Neural crest cell (in vitro differentiated cells): Measurements from ENCODE around the gene MMP25. TPM values are rescaled to one million over a fixed set of nuclear protein-coding genes. Genes with fewer than 3 reads are reported as not detected.

Experiments
- DNase-seq: peaks from one replicate; pipeline ENCODE4 v3.0.0; 2021; ENCODE audit warnings: low read depth, mixed read lengths, low spot score
- H3K27ac Mint-ChIP-seq: one replicate; pipeline ENCODE4 v1.8.0; 2021; ENCODE audit warnings: mild to moderate bottlenecking, mixed read lengths; ENCODE audit not compliant: unreplicated experiment
- H3K27me3 Mint-ChIP-seq: 2 replicates; pipeline ENCODE4 v1.8.0; 2021; ENCODE audit warnings: low read depth, mild to moderate bottlenecking, mixed read lengths
- H3K36me3 Mint-ChIP-seq: 2 replicates; pipeline ENCODE4 v1.8.0; 2021; ENCODE audit warnings: low read depth, mild to moderate bottlenecking, mixed read lengths
- H3K4me1 Mint-ChIP-seq: 2 replicates; pipeline ENCODE4 v1.8.0; 2021; ENCODE audit warnings: mixed read lengths
- H3K4me3 Mint-ChIP-seq: one replicate; pipeline ENCODE4 v1.8.0; 2021; ENCODE audit warnings: mild to moderate bottlenecking, mixed read lengths
- H3K9me3 Mint-ChIP-seq: 2 replicates; pipeline ENCODE4 v1.8.0; 2021; ENCODE audit warnings: mixed read lengths
- CTCF ChIP-seq: fragments of 200-600 bp; sonication (generic); conservative IDR thresholded peaks from 2 replicates; pipeline ENCODE4 v1.5.0; 2021; ENCODE audit warnings: antibody characterized with exemption, mild to moderate bottlenecking
- total RNA-seq: library from RNA; stranded (reverse); gene quantifications from 2 replicates; pipeline ENCODE4 v1.2.1, GENCODE V29; 2021

MMP25 gene
- total RNA-seq, 1 donor from 2014 or later, result 0.96 TPM

- DNase-seq, result no peak
Measured at GRCh38 chr16:3022684-3023414, 23.5 kb upstream of the MMP25 start.

GRCh38 chr16:3023415-3023668, 23.0 kb upstream of the MMP25 start:
- Mint-ChIP-seq H3K36me3 (peaks cover 2% of the 10 kb centered on the region), H3K27me3 (peaks cover 30% of the 10 kb centered on the region), H3K27ac (peak overlapping the region; percentile 86), H3K9me3 (no peaks in the 10 kb centered on the region), H3K4me3 (peak overlapping the region; percentile 96), H3K4me1 (peaks cover 41% of the 10 kb centered on the region)
- DNase-seq, result no peak
- TF ChIP-seq CTCF, result no peak

More at GRCh38 chr16:3022684-3023414, 23.5 kb upstream of the MMP25 start:
- Mint-ChIP-seq H3K27me3 (peaks cover 35% of the 10 kb centered on the region), H3K9me3 (no peaks in the 10 kb centered on the region), H3K4me1 (peaks cover 41% of the 10 kb centered on the region), H3K36me3 (peaks cover 2% of the 10 kb centered on the region), H3K4me3 (peak overlapping the region; percentile 96), H3K27ac (peak overlapping the region; percentile 50)
- TF ChIP-seq CTCF, result no peak

GRCh38 chr16:3023669-3024478, 22.5 kb upstream of the MMP25 start, which contains the start of the genes HCFC1R1 and THOC6:
Gene HCFC1R1, minus strand, starts transcription at chr16:3023942. Its CDS starts 1 bp downstream, at chr16:3023941.
Gene THOC6, plus strand, starts transcription at chr16:3024035. Its CDS starts 292 bp downstream, at chr16:3024327.
- H3K9me3 Mint-ChIP-seq, result no peaks in the 10 kb centered on the region
- H3K4me1 Mint-ChIP-seq, result peaks cover 41% of the 10 kb centered on the region
- peak within 1 kb of the TSS; percentile 99 for H3K27ac Mint-ChIP-seq
- H3K27me3 Mint-ChIP-seq, result peaks cover 25% of the 10 kb centered on the region
- peak within 1 kb of the TSS; percentile 96 for H3K4me3 Mint-ChIP-seq
- no peak for TF ChIP-seq CTCF
- DNase-seq, result peak; percentile 88
- H3K36me3 Mint-ChIP-seq, result peaks cover 2% of the 10 kb centered on the region

- H3K27ac Mint-ChIP-seq, result no peak overlapping the region
- DNase-seq, result no peak
- H3K4me3 Mint-ChIP-seq, result peak overlapping the region; percentile 56
- H3K9me3 Mint-ChIP-seq, result no peaks in the 10 kb centered on the region
- H3K4me1 Mint-ChIP-seq, result peaks cover 37% of the 10 kb centered on the region
- TF ChIP-seq CTCF, result no peak
- H3K36me3 Mint-ChIP-seq, result peaks cover 2% of the 10 kb centered on the region
- peaks cover 23% of the 10 kb centered on the region for H3K27me3 Mint-ChIP-seq
Measured at GRCh38 chr16:3025032-3026002, 21.0 kb upstream of the MMP25 start.

- Mint-ChIP-seq H3K36me3 (peaks cover 2% of the 10 kb centered on the region), H3K4me3 (peak overlapping the region; percentile 71), H3K4me1 (peaks cover 33% of the 10 kb centered on the region), H3K27ac (no peak overlapping the region), H3K27me3 (peaks cover 21% of the 10 kb centered on the region), H3K9me3 (no peaks in the 10 kb centered on the region)
- DNase-seq, result no peak
- no peak for TF ChIP-seq CTCF
Measured at GRCh38 chr16:3026003-3026378, 20.4 kb upstream of the MMP25 start.
